Spinal cord (tissue), 10 donors: ENCODE results near the gene RTEL1. TPM values are rescaled to one million over a fixed set of nuclear protein-coding genes. Genes with fewer than 3 reads are reported as not detected.

Experiments used
- DNase-seq, 6 donors: peaks; one replicate each; pipeline versions ENCODE4 v3.0.0 to v3.0.0-alpha.2; 2013 to 2015; ENCODE audit warnings: low spot score in 6 of 6, low read depth in 4 of 6
- H3K27ac ChIP-seq: one replicate; pipeline ENCODE4 v1.5.1; 2013; ENCODE audit warnings: low read depth, low read length, control low read depth
- H3K27me3 ChIP-seq: one replicate; pipeline ENCODE4 v1.6.1; 2013; ENCODE audit warnings: low read length; ENCODE audit not compliant: control insufficient read depth, insufficient read depth
- H3K36me3 ChIP-seq: one replicate; pipeline ENCODE4 v1.6.1; 2013; ENCODE audit warnings: low read length; ENCODE audit not compliant: control insufficient read depth, insufficient read depth
- H3K4me1 ChIP-seq: one replicate; pipeline ENCODE4 v1.6.1; 2013; ENCODE audit warnings: low read length; ENCODE audit not compliant: control insufficient read depth, insufficient read depth
- H3K4me3 ChIP-seq: one replicate; pipeline ENCODE4 v1.5.1; 2013; ENCODE audit warnings: low read depth, low read length, control low read depth
- H3K9me3 ChIP-seq: one replicate; pipeline ENCODE4 v1.6.1; 2013; ENCODE audit warnings: low read length; ENCODE audit not compliant: control insufficient read depth, insufficient read depth
- WGBS: methylation state at CpG from one replicate; pipeline ENCODE4 v1.1.5; 2013; ENCODE audit warnings: missing lambda C conversion rate; ENCODE audit not compliant: insufficient coverage; 5-methylcytosine and 5-hydroxymethylcytosine counted together
- polyA plus RNA-seq, 2 donors: library from polyadenylated mRNA; unstranded; fragments of 120-200 nt; gene quantifications; one replicate each; pipeline ENCODE4 v1.2.1, GENCODE V29; 2013; ENCODE audit not compliant: insufficient read length in 2 of 2
- total RNA-seq, 2 donors: library from RNA; depleted of rRNA in 1 of 2; stranded (reverse); fragments of 120-200 nt in 1 of 2; fragments of >200 nt in 1 of 2; gene quantifications; one replicate each; pipeline versions ENCODE4 v1.2.3 to v1.2.4, GENCODE V29; 2013 to 2014
- donor health status: healthy.

The RTEL1 gene
- total and polyA plus RNA-seq, 4 donors, result 8.1 to 29.6 (median 19.3) TPM

GRCh38 chr20:63733117-63733516 is 75.0 kb downstream of the RTEL1 start:
- H3K36me3 ChIP-seq, result peaks cover 71% of the 10 kb centered on the region
- H3K27me3 ChIP-seq, result no peaks in the 10 kb centered on the region
- DNase-seq, result no peak
- no peak overlapping the region for H3K27ac ChIP-seq
- no peak overlapping the region for H3K4me3 ChIP-seq
- 97% methylated on average over 13 of the region's 13 CpGs for WGBS
- H3K9me3 ChIP-seq, result no peaks in the 10 kb centered on the region
- H3K4me1 ChIP-seq, result peaks cover 25% of the 10 kb centered on the region

GRCh38 chr20:63733579-63734081 is 75.5 kb downstream of the RTEL1 start:
- Histone ChIP-seq H3K36me3 (peaks cover 77% of the 10 kb centered on the region), H3K9me3 (no peaks in the 10 kb centered on the region), H3K4me3 (no peak overlapping the region), H3K27me3 (no peaks in the 10 kb centered on the region), H3K27ac (no peak overlapping the region), H3K4me1 (peaks cover 30% of the 10 kb centered on the region)
- DNase-seq, result no peak
- WGBS, result 98% methylated on average over 18 of the region's 18 CpGs

GRCh38 chr20:63734111-63734945 is 76.2 kb downstream of the RTEL1 start:
- 95% methylated on average over 25 of the region's 25 CpGs for WGBS
- Histone ChIP-seq H3K9me3 (no peaks in the 10 kb centered on the region), H3K4me1 (peaks cover 37% of the 10 kb centered on the region), H3K27me3 (no peaks in the 10 kb centered on the region), H3K36me3 (peaks cover 80% of the 10 kb centered on the region), H3K4me3 (no peak overlapping the region), H3K27ac (no peak overlapping the region)
- DNase-seq, result no peak

- no peak for DNase-seq
- Histone ChIP-seq H3K4me1 (peaks cover 37% of the 10 kb centered on the region), H3K27me3 (no peaks in the 10 kb centered on the region), H3K4me3 (no peak overlapping the region), H3K9me3 (no peaks in the 10 kb centered on the region), H3K27ac (no peak overlapping the region), H3K36me3 (peaks cover 77% of the 10 kb centered on the region)
- WGBS, result 87% methylated on average over 48 of the region's 48 CpGs
These were observed 77.1 kb downstream of the RTEL1 start for GRCh38 chr20:63734946-63735858.

- Histone ChIP-seq H3K27ac (no peak within 1 kb of the TSS), H3K4me3 (no peak within 1 kb of the TSS), H3K4me1 (peaks cover 44% of the 10 kb centered on the region), H3K36me3 (peaks cover 71% of the 10 kb centered on the region), H3K9me3 (no peaks in the 10 kb centered on the region), H3K27me3 (no peaks in the 10 kb centered on the region)
- WGBS, result 77% methylated on average over 26 of the region's 31 CpGs
- no peak for DNase-seq
These were observed 78.0 kb downstream of the RTEL1 start, which contains the start of gene LIME1 for GRCh38 chr20:63735859-63736718. Gene LIME1 (plus strand): TSS chr20:63736664. CDS start chr20:63737550, 886 bp downstream.

- H3K4me1 ChIP-seq, result peaks cover 53% of the 10 kb centered on the region
These were observed 79.0 kb downstream of the RTEL1 start for GRCh38 chr20:63736893-63737694.

GRCh38 chr20:63737695-63737944 is 79.5 kb downstream of the RTEL1 start:
- Histone ChIP-seq H3K36me3 (peaks cover 81% of the 10 kb centered on the region), H3K4me1 (peaks cover 53% of the 10 kb centered on the region), H3K9me3 (no peaks in the 10 kb centered on the region), H3K4me3 (no peak overlapping the region), H3K27ac (no peak overlapping the region), H3K27me3 (no peaks in the 10 kb centered on the region)
- no peak for DNase-seq
- 36% methylated on average over 14 of the region's 26 CpGs for WGBS

More at GRCh38 chr20:63736893-63737694, 79.0 kb downstream of the RTEL1 start:
- no peak for DNase-seq
- 52% methylated on average over 30 of the region's 30 CpGs for WGBS
- no peaks in the 10 kb centered on the region for H3K9me3 ChIP-seq
- H3K27me3 ChIP-seq, result no peaks in the 10 kb centered on the region
- H3K4me3 ChIP-seq, result no peak overlapping the region
- H3K36me3 ChIP-seq, result peaks cover 79% of the 10 kb centered on the region
- H3K27ac ChIP-seq, result no peak overlapping the region

GRCh38 chr20:63737945-63738686 is 80.0 kb downstream of the RTEL1 start:
- Histone ChIP-seq H3K4me1 (peaks cover 53% of the 10 kb centered on the region), H3K27ac (no peak overlapping the region), H3K9me3 (no peaks in the 10 kb centered on the region), H3K36me3 (peaks cover 81% of the 10 kb centered on the region), H3K27me3 (no peaks in the 10 kb centered on the region), H3K4me3 (no peak overlapping the region)
- no peak for DNase-seq
- 47% methylated on average over 43 of the region's 43 CpGs for WGBS
